H1 (cell line): ENCODE measurements around the gene PPP1R9A. TPM values are rescaled to one million over a fixed set of nuclear protein-coding genes. Genes with fewer than 3 reads are reported as not detected.

ENCODE experiments used
- CTCF ChIA-PET: fragments of 300-600 bp; sonication (Branson Sonifier 250); formaldehyde crosslinking; loops from one replicate; lab custom pipeline; 2021; ENCODE audit not compliant: partially characterized antibody; lab: Charles Lee
- POLR2A ChIA-PET: fragments of 300-600 bp; sonication (Branson Sonifier 250); formaldehyde crosslinking; loops from one replicate; lab custom pipeline; 2021; ENCODE audit warnings: inconsistent platforms; ENCODE audit not compliant: partially characterized antibody; lab: Charles Lee
- DNase-seq, 2 experiments: peaks; one replicate each; pipeline versions ENCODE4 v3.0.0 to v3.0.0-alpha.2; 2010 to 2022; ENCODE audit warnings: low spot score in 2 of 2, low read depth in 1 of 2, mixed read lengths in 1 of 2
- FAIRE-seq: peaks from 2 replicates; lab custom pipeline; 2011; peaks lifted over from hg19 to GRCh38; lab: Jason Lieb, UNC
- H2AFZ ChIP-seq: 2 replicates; pipeline ENCODE4 v1.8.1; 2012; ENCODE audit warnings: low read length, inconsistent platforms
- H2AK5ac ChIP-seq: 2 replicates; pipeline ENCODE4 v1.6.1; 2013; ENCODE audit warnings: low read depth, low read length
- H2BK120ac ChIP-seq: replicated peaks from 2 replicates; pipeline ENCODE3; 2013; ENCODE audit warnings: low read depth, low read length, inconsistent platforms
- H2BK12ac ChIP-seq: 2 replicates; pipeline ENCODE4 v1.6.1; 2013; ENCODE audit warnings: low read depth, low read length
- H2BK15ac ChIP-seq: 2 replicates; pipeline ENCODE4 v1.6.1; 2013; ENCODE audit warnings: low read length
- H2BK20ac ChIP-seq: 2 replicates; pipeline ENCODE4 v1.6.1; 2013; ENCODE audit warnings: low read length
- H2BK5ac ChIP-seq: 2 replicates; pipeline ENCODE4 v1.6.1; 2013; ENCODE audit warnings: low read depth, low read length
- H3K14ac ChIP-seq: 2 replicates; pipeline ENCODE4 v1.6.1; 2013; ENCODE audit warnings: inconsistent platforms; ENCODE audit not compliant: insufficient read length
- H3K18ac ChIP-seq: 2 replicates; pipeline ENCODE4 v1.6.1; 2013; ENCODE audit warnings: low read length; ENCODE audit errors: extremely low read depth
- H3K23ac ChIP-seq: 2 replicates; pipeline ENCODE4 v1.6.1; 2013; ENCODE audit warnings: inconsistent platforms; ENCODE audit not compliant: insufficient read length
- H3K23me2 ChIP-seq: 2 replicates; pipeline ENCODE4 v1.6.1; 2013; ENCODE audit warnings: low read depth, low read length
- H3K27ac ChIP-seq: 2 replicates; pipeline ENCODE4 v1.6.1; 2011; ENCODE audit warnings: low read depth, low read length, inconsistent platforms
- H3K27me3 ChIP-seq, 4 experiments: replicated peaks in 1 of 4; 1 replicate in 1 of 4; 2 replicates in 3 of 4; pipeline versions ENCODE4 v1.6.1 to v1.8.1; 2011 to 2013; ENCODE audit warnings: low read length in 3 of 4, mild to moderate bottlenecking in 3 of 4, inconsistent platforms in 2 of 4, mixed read lengths in 2 of 4, moderate library complexity in 1 of 4; ENCODE audit not compliant: control insufficient read depth in 3 of 4, insufficient read depth in 3 of 4; ENCODE audit errors: extremely low read depth in 1 of 4
- H3K36me3 ChIP-seq, 4 experiments: 2 replicates each; pipeline versions ENCODE4 v1.6.1 to v1.8.1; 2011 to 2013; ENCODE audit warnings: mild to moderate bottlenecking in 4 of 4, low read length in 3 of 4, moderate library complexity in 2 of 4, control low read depth in 1 of 4, inconsistent platforms in 1 of 4; ENCODE audit not compliant: insufficient read depth in 4 of 4, control insufficient read depth in 2 of 4
- H3K4ac ChIP-seq: replicated peaks from 2 replicates; pipeline ENCODE3; 2013; ENCODE audit warnings: low read length, low read depth, mixed read lengths, inconsistent platforms; ENCODE audit not compliant: insufficient read length
- H3K4me1 ChIP-seq, 4 experiments: replicated peaks in 1 of 4; 1 replicate in 1 of 4; 2 replicates in 3 of 4; pipeline versions ENCODE4 v1.6.1 to v1.8.1; 2011 to 2013; ENCODE audit warnings: low read length in 3 of 4, inconsistent platforms in 2 of 4, mixed read lengths in 1 of 4; ENCODE audit not compliant: insufficient read depth in 4 of 4, control insufficient read depth in 3 of 4
- H3K4me2 ChIP-seq, 2 experiments: 2 replicates each; pipeline versions ENCODE4 v1.6.1 to v1.8.1; 2011 to 2013; ENCODE audit warnings: low read depth in 2 of 2, low read length in 2 of 2, control low read depth in 1 of 2, inconsistent platforms in 1 of 2, mild to moderate bottlenecking in 1 of 2; ENCODE audit not compliant: insufficient read depth in 1 of 2
- H3K4me3 ChIP-seq, 4 experiments: fragments of 200-600, 300-600 bp in 1 of 4; sonication (generic), shearing (Covaris generic), sonication (Bioruptor Twin) in 1 of 4; 2 replicates each; pipeline versions ENCODE4 v1.5.1 to v1.8.1; 2011 to 2016; ENCODE audit warnings: low read length in 4 of 4, low read depth in 3 of 4, control low read depth in 2 of 4, inconsistent platforms in 2 of 4, mild to moderate bottlenecking in 2 of 4, mixed read lengths in 1 of 4, moderate library complexity in 1 of 4; ENCODE audit not compliant: insufficient read depth in 2 of 4; ENCODE audit errors: extremely low read depth in 1 of 4
- H3K56ac ChIP-seq: replicated peaks from 2 replicates; pipeline ENCODE3; 2013; ENCODE audit warnings: low read depth, mild to moderate bottlenecking, mixed read lengths, low read length, inconsistent platforms; ENCODE audit not compliant: insufficient read length
- H3K79me1 ChIP-seq: 2 replicates; pipeline ENCODE4 v1.6.1; 2013; ENCODE audit warnings: low read depth, low read length, control low read depth
- H3K79me2 ChIP-seq, 2 experiments: 2 replicates each; pipeline versions ENCODE4 v1.6.1 to v1.8.1; 2012 to 2013; ENCODE audit warnings: low read length in 2 of 2, mild to moderate bottlenecking in 2 of 2, inconsistent platforms in 1 of 2; ENCODE audit not compliant: insufficient read depth in 2 of 2, control insufficient read depth in 1 of 2
- H3K9ac ChIP-seq, 4 experiments: replicated peaks in 1 of 4; 1 replicate in 1 of 4; 2 replicates in 3 of 4; pipeline versions ENCODE4 v1.6.1 to v1.8.1; 2011 to 2013; ENCODE audit warnings: low read depth in 3 of 4, low read length in 3 of 4, control low read depth in 2 of 4, mild to moderate bottlenecking in 2 of 4, moderate library complexity in 2 of 4, inconsistent platforms in 1 of 4; ENCODE audit errors: extremely low read depth in 1 of 4
- H3K9me3 ChIP-seq, 2 experiments: 2 replicates each; pipeline versions ENCODE4 v1.6.1 to v1.8.1; 2012 to 2013; ENCODE audit warnings: mild to moderate bottlenecking in 2 of 2, moderate library complexity in 2 of 2, control low read depth in 1 of 2, inconsistent platforms in 1 of 2, low read depth in 1 of 2, low read length in 1 of 2, mixed read lengths in 1 of 2; ENCODE audit not compliant: insufficient read depth in 2 of 2
- H4K20me1 ChIP-seq, 2 experiments: replicated peaks in 1 of 2; 2 replicates each; pipeline versions ENCODE3 to v1.8.1; 2011 to 2013; ENCODE audit warnings: inconsistent platforms in 2 of 2, low read length in 2 of 2, mild to moderate bottlenecking in 1 of 2; ENCODE audit not compliant: insufficient read depth in 2 of 2, control insufficient read depth in 1 of 2
- H4K5ac ChIP-seq: 2 replicates; pipeline ENCODE4 v1.6.1; 2013; ENCODE audit warnings: low read length, low read depth, mixed read lengths, inconsistent platforms; ENCODE audit not compliant: insufficient read length
- H4K8ac ChIP-seq: 2 replicates; pipeline ENCODE4 v1.8.0; 2013; ENCODE audit warnings: mild to moderate bottlenecking, moderate library complexity, low read length, inconsistent platforms; ENCODE audit not compliant: insufficient read depth; ENCODE audit errors: extremely low read depth
- H4K91ac ChIP-seq: replicated peaks from 2 replicates; pipeline ENCODE3; 2013; ENCODE audit warnings: low read length, mixed read lengths, inconsistent platforms; ENCODE audit not compliant: insufficient read length
- ASH2L ChIP-seq: fragments of 200-600, 300-600 bp; sonication (generic); IDR thresholded peaks from one replicate; pipeline ENCODE4 v1.7.1; 2017; ENCODE audit warnings: low read length
- CEBPB ChIP-seq: IDR thresholded peaks from 2 replicates; pipeline ENCODE4 v1.6.1; 2012; ENCODE audit warnings: low read depth, low read length
- EGR1 ChIP-seq: IDR thresholded peaks from 2 replicates; pipeline ENCODE4 v1.6.1; 2011; ENCODE audit warnings: low read depth, low read length, borderline replicate concordance
- EP300 ChIP-seq, 2 experiments: IDR thresholded peaks; 1 replicate in 1 of 2; 2 replicates in 1 of 2; pipeline ENCODE4 v1.6.1; 2011 to 2012; ENCODE audit warnings: low read depth in 2 of 2, low read length in 2 of 2, mild to moderate bottlenecking in 2 of 2, borderline replicate concordance in 1 of 2, inconsistent platforms in 1 of 2, moderate library complexity in 1 of 2
- GTF2F1 ChIP-seq: IDR thresholded peaks from 2 replicates; pipeline ENCODE4 v1.6.1; 2012; ENCODE audit warnings: low read depth, low read length, improper control_type of control experiment, borderline replicate concordance
- HDAC2 ChIP-seq, 2 experiments: fragments of 300-600 bp in 1 of 2; sonication (generic) in 1 of 2; IDR thresholded peaks; 2 replicates each; pipeline ENCODE4 v1.6.1; 2011 to 2012; ENCODE audit warnings: low read depth in 2 of 2, low read length in 2 of 2, mild to moderate bottlenecking in 2 of 2, moderate library complexity in 2 of 2, borderline replicate concordance in 1 of 2, inconsistent platforms in 1 of 2
- HDAC6 ChIP-seq: IDR thresholded peaks from one replicate; pipeline ENCODE4 v1.7.1; 2012; ENCODE audit warnings: low read depth, mild to moderate bottlenecking, inconsistent platforms, low read length, moderate library complexity
- JUND ChIP-seq: IDR thresholded peaks from 2 replicates; pipeline ENCODE4 v1.6.1; 2011; ENCODE audit warnings: mild to moderate bottlenecking, improper control_type of control experiment, low read length
- KDM1A ChIP-seq: fragments of 200-600, 300-600 bp; sonication (generic); IDR thresholded peaks from 2 replicates; pipeline ENCODE4 v1.7.1; 2016; ENCODE audit warnings: mild to moderate bottlenecking, low read length, borderline replicate concordance
- NRF1 ChIP-seq: IDR thresholded peaks from 2 replicates; pipeline ENCODE4 v1.6.1; 2011; ENCODE audit warnings: mild to moderate bottlenecking, low read depth, low read length, improper control_type of control experiment
- WGBS, 2 experiments: shearing (Covaris generic) in 1 of 2; methylation state at CpG; one replicate each; pipeline versions ENCODE4 v1.1.6 to v1.1.7; 2013 to 2015; ENCODE audit warnings: low lambda C conversion rate in 2 of 2, mixed read lengths in 2 of 2, inconsistent platforms in 1 of 2, low coverage in 1 of 2, missing lambda C conversion rate in 1 of 2; ENCODE audit not compliant: insufficient replicate concordance in 2 of 2, insufficient coverage in 1 of 2, insufficient read length in 1 of 2; ENCODE audit errors: extremely low coverage in 1 of 2, missing lambda C conversion rate in 1 of 2; 5-methylcytosine and 5-hydroxymethylcytosine counted together
- polyA plus RNA-seq, 7 experiments: library from polyadenylated mRNA; depleted of rRNA in 3 of 7; stranded (reverse) in 5 of 7; unstranded in 2 of 7; fragments of >200 nt in 5 of 7; fragments of 200-250 nt in 2 of 7; gene quantifications; 1 replicate in 5 of 7; 2 replicates in 1 of 7; 4 replicates in 1 of 7; pipeline versions ENCODE4 v1.2.1 to v1.2.3, GENCODE V29; 2011 to 2013; ENCODE audit warnings: missing spikeins in 2 of 7, mixed read lengths in 2 of 7
- total RNA-seq: library from RNA; stranded (reverse); fragmentation: NEBNext Ultra II Directional; extraction: Animal tissue kit (Norgen Biotek cat#: 25700); gene quantifications from 2 replicates; pipeline ENCODE4 v1.2.1, GENCODE V29; 2021
- TF ChIP-seq, protein P1 (sequence below): IDR thresholded peaks from 2 replicates; pipeline ENCODE4 v1.6.1; 2012; ENCODE audit warnings: inconsistent platforms
- TF ChIP-seq, protein P2 (sequence below): IDR thresholded peaks from 2 replicates; pipeline ENCODE4 v1.6.1; 2012; ENCODE audit warnings: inconsistent platforms

The PPP1R9A gene
- total and polyA plus RNA-seq, 2 of the 8 experiments (the other 6 are each of a cell fraction or from before 2014, with no cell fraction given): 3.0 to 20.3 TPM

DNA sequence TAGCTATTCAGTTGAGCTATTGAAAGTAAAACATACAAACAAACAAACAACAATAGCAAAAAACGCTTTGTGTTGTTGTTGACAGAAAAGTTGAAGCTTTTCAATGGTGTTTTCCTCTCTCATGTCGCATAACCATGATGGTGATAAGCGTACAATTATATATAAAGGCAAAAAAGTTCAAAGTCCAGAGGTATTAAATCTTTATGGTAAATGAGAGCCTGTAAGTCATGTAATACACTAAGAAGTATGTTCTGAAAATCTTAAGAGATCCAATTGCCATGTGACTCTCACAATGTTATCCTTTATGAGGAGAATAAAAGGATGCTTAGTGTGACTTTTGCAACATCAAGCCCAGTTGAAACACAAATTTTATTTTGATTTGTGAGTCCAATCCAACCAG lies 93.9 kb downstream of the PPP1R9A start:
- Histone ChIP-seq H2AK5ac (no peak overlapping the region), H3K56ac (no peak overlapping the region), H3K36me3 (no peaks in the 10 kb centered on the region), H3K4me2 (no peak overlapping the region), H3K18ac (no peak overlapping the region), H2BK5ac (no peak overlapping the region), H3K23ac (no peak overlapping the region), H3K4me1 (peaks cover 0 to 4% (median 0%) of the 10 kb centered on the region in 4 experiments; a peak in 1 of 7 replicates), H2BK120ac (no peak overlapping the region), H3K9me3 (no peaks in the 10 kb centered on the region), H4K20me1 (peaks cover 0 to 1% of the 10 kb centered on the region in 2 experiments), H4K91ac (no peak overlapping the region), H3K9ac (no peak overlapping the region), H3K27me3 (no peaks in the 10 kb centered on the region), H3K23me2 (no peaks in the 10 kb centered on the region), H2BK15ac (no peak overlapping the region), H3K79me1 (no peaks in the 10 kb centered on the region), H3K4me3 (no peak overlapping the region), H3K4ac (no peak overlapping the region), H2BK20ac (no peak overlapping the region), H2AFZ (no peak overlapping the region), H3K27ac (no peak overlapping the region), H4K8ac (no peak overlapping the region), H4K5ac (no peak overlapping the region), H3K14ac (no peak overlapping the region), H3K79me2 (peaks cover 0 to 6% of the 10 kb centered on the region in 2 experiments; a peak in 2 of 4 replicates), H2BK12ac (no peak overlapping the region)
- DNase-seq: no peak
- no peak for TF ChIP-seq HDAC2 (IDR thresholded peaks at IDR 0.05; ENCODE audit: borderline replicate concordance in 1 of 2, low read depth in 2 of 2, low read length in 2 of 2)
- no peak for TF ChIP-seq EGR1
- TF ChIP-seq GTF2F1: no peak
- TF ChIP-seq NRF1: no peak
- no peak for TF ChIP-seq CEBPB
- TF ChIP-seq, protein P1, sequence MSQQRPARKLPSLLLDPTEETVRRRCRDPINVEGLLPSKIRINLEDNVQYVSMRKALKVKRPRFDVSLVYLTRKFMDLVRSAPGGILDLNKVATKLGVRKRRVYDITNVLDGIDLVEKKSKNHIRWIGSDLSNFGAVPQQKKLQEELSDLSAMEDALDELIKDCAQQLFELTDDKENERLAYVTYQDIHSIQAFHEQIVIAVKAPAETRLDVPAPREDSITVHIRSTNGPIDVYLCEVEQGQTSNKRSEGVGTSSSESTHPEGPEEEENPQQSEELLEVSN: no peak
- TF ChIP-seq, protein P2, sequence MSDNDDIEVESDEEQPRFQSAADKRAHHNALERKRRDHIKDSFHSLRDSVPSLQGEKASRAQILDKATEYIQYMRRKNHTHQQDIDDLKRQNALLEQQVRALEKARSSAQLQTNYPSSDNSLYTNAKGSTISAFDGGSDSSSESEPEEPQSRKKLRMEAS: no peak
- no peak for TF ChIP-seq EP300 (IDR thresholded peaks at IDR 0.05; ENCODE audit: borderline replicate concordance in 1 of 2, low read depth in 2 of 2, low read length in 2 of 2)
- TF ChIP-seq HDAC6: no peak
- no peak for TF ChIP-seq JUND
- TF ChIP-seq ASH2L: no peak
- no peak for TF ChIP-seq KDM1A
- POLR2A ChIA-PET: no interaction called here
- no peak for FAIRE-seq
- CTCF ChIA-PET: no interaction called here
- WGBS, 2 experiments: 79% methylated on average over 3 of the region's 3 CpGs; no CpG with 5 or more reads in 1 of the 2 experiments
